HUDEP-2 (cell line): ENCODE results near the gene DNAI4.
"Not testable (repeated sequence)": the region's sequence is repeated elsewhere in the genome, so short reads cannot be mapped to it uniquely, and the experiment has no call there.

Source experiments
- DNase-seq, 76 experiments: peaks; one replicate each; lab custom pipeline; 2025; ENCODE audit not compliant: unreplicated experiment in 76 of 76; lab: John Stamatoyannopoulos, UW

Gene DNAI4

GRCh38 chr1:66834926-66835325, 89.7 kb downstream of the DNAI4 start:
- no peak for DNase-seq

- no peak for DNase-seq
Observed at GRCh38 chr1:66833112-66833511, 91.5 kb downstream of the DNAI4 start.

DNA sequence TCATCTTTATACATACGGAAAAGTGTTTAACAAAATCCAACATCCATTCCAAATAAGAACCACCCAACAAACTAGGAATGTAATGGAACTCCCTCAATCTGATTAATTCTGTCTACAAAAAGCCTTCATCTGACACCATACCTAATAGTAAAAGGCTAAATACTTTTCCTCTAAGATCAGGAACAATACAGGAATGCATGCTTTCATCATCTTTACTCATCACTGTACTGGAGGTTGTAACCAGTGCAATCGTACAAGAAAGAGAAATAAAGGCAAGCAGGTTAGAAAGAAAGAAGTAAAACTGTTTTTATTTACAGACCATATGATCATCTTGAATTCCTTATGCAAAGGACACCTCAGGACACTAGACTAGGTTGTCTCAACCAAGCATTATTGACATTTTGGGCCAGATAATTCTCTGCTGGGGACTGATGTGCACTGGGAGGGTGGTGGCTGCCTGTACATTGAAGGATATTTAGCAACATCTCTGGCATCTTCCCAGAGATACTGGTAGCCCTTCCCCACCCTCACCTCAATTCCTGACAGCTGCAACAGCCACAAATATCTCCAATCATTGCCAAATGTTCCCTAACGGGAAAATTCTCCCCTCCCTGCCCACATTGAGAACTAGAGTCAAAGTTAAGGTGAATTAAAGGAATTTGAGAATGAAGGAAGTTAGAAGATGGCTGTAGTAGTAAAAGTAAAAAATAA, 93.0 kb downstream of the DNAI4 start:
- DNase-seq = no peak

DNA sequence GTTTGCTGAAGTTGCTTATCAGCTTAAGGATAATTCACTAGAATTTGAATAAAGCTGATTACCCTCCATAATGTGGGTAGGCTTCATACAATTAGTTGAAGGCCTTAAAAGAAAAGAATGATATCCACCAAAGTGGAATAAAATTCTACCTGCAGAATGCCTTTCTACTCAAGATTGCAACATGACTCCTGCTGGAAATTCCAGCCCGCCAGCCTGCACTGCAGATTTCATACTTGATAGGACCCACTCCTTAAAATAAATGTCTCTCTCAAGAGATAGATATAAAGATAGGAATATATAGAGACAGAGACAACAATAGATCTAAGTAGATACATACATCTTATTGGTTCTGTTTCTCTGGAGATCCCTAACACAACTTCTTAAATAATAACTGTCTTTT, 99.9 kb downstream of the DNAI4 start:
- no peak for DNase-seq

GRCh38 chr1:66809736-66810326, 114.8 kb downstream of the DNAI4 start:
- DNase-seq = no peak

GRCh38 chr1:66809245-66809644, 115.4 kb downstream of the DNAI4 start:
- DNase-seq = no peak

DNA sequence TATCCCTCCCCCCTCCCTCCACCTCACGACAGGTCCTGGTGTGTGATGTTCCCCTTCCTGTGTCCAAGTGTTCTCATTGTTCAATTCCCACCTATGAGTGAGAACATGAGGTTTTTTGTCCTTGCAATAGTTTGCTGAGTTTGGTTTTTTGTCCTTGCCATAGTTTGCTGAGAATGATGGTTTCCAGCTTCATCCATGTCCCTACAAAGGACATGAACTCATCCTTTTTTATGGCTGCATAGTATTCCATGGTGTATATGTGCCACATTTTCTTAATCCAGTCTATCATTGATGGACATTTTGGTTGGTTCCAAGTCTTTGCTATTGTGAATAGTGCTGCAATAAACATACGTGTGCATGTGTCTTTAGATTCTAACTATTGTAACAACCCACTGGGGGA, 128.8 kb downstream of the DNAI4 start:
- DNase-seq = not testable (repeated sequence)

DNA sequence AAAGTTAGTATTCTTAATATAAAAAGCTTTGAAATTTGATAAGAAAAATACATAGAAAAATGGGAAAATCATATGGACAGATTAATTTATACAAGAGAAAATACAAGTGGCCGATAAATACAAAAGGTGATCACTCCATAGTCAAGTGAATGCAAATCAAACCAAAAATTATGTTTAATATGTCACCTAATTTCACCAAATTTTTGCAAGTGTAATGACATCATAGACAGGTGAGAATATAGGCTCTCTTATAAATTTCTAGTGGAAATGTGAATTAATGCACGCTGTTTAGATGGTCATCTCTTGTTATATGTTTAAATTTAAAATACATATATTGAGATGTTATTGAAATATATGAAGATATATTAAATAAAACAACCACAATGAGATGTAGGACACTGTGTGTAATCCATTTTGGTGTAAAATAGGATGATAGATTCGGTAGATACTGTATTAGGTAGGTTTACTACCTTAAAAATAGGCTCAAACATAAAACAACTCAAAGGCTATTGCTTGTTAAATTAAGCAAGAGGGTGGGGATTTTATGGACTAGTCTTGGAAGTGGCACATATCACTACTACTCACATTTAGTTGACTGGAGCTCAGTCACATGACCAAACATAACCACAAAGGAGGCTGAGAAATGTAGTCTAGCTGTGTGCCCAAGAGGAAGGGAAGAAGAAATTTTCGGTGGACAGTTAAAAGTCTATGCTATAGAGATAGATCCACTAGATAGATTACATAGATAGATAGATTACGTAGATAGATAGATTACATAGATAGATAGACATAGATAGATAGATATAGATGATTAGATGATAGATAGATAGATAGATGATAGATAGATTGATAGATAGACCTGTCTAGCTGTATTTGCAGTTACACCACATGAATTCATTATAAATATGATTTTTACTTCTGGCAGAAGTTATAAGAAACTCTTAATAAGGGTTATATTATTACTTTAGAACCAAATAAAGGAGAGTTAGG, 132.7 kb downstream of the DNAI4 start:
- DNase-seq = no peak

GRCh38 chr1:66788231-66788939, 136.3 kb downstream of the DNAI4 start:
- DNase-seq = no peak

- no peak for DNase-seq
Observed at GRCh38 chr1:66787641-66788040, 137.0 kb downstream of the DNAI4 start.

DNA sequence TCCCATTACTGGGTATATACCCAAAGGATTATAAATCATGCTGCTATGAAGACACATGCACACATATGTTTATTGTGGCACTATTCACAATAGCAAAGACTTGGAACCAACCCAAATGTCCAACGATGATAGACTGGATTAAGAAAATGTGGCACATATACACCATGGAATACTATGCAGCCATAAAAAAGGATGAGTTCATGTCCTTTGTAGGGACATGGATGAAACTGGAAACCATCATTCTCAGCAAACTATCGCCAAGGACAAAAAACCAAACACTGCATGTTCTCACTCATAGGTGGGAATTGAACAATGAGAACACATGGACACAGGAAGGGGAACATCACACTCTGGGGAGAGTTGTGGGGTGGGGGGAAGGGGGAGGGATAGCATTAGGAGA, 138.9 kb downstream of the DNAI4 start:
- not testable (repeated sequence) for DNase-seq

GRCh38 chr1:66779475-66780078, 145.1 kb downstream of the DNAI4 start:
- peak in 1 of 76 experiments; percentile 17 for DNase-seq

DNA sequence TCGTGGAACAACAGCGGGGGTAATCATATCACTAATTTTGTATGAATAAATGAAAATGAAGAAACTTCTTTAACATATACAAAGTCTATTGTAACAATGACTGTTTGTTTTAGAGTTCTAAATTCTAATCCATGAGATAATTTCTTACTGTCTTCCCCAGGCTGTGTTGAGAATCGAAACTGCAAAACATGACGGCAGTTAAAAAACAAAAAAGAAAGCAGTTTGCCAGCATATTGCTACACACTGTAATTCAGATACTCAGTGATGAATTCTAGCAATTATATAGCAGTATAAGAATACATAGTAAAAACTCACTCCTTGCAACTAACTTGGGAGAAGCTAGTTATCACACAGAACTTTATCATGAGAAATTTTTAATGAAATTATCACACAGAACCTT, 145.7 kb downstream of the DNAI4 start:
- DNase-seq = no peak

GRCh38 chr1:66778266-66778665, 146.4 kb downstream of the DNAI4 start:
- DNase-seq = no peak

DNA sequence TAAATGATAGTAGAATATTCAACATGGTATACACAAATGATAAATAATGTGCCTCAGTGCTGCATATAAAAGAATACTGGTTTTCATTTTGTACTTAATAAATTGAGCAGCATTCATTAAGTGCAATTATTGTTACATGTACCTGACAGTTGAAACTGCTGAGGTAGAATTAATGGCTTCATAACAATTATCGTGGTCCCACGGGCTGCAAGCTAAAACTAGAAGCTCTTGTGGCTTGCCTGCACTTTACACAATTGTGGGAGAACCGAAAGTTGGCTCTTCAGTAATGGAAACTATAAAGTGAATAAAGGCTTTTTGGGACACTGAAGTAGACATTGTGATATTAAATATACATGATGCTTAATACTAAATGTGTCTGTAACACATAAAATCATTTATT, 146.8 kb downstream of the DNAI4 start:
- no peak for DNase-seq

- no peak for DNase-seq
Observed at GRCh38 chr1:66775646-66776045, 149.0 kb downstream of the DNAI4 start.

GRCh38 chr1:66774438-66774837, 150.2 kb downstream of the DNAI4 start:
- no peak for DNase-seq

DNA sequence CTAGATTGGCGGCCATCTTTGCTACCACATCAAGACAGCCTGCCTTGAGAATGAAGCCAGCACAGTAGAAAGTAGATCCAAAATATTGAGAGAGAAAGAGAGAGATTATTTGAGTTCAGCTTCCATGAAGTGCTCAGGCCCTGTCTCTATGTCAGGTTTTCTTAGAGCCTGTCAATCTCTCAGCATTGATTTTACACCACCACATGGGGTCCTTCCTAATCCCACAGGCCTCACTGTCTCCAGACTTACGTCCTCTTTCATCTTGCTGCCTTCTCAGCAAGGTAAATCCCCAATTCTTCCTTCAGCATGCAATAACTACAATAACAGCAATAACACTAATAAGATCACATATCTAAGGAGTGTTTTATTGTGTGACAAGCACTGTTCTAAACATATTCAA, 151.4 kb downstream of the DNAI4 start:
- DNase-seq = no peak

DNA sequence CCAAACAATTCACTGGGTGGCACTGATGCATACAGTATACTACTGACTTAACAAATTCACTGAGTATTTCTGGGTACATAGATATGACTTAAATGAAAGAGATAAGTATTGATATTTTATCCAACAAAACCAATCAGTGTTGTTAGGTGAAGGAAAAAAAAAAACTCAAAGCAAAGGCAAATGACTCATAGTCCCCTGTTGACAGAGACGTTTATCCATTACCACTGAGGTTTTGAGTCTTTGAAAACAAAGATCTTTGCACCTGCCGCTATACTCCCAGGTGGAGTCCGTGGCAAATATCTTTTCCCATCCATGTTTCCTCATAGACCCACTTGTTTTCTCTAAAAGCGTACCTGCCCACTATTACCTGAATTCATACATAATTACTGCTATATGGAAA, 154.0 kb downstream of the DNAI4 start:
- no peak for DNase-seq

DNA sequence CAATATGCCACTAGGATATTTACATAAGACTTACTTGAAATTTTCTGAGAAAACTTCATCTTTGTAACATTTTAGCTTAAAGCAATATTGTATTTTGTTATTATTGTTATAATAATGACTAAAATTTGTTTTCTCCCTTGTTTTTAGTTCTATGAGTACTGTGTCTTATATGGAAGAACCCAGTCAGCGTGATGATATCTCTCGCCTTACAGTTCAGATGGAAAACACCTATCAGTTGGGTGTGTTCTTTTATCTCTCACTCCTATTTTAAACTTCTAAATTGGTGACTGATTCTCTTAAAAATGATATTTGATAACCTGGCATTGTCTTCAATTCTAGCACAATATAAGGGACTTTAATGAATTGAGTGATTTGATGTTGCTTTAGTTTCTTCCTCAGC, 154.4 kb downstream of the DNAI4 start:
- DNase-seq = no peak
